Lower leg skin (tissue), 3 donors: ENCODE results near the gene CFAP92.

Experiments used
- CTCF ChIP-seq, 3 donors: fragments of 450-650 bp; IDR thresholded peaks; one replicate each; pipeline ENCODE4 v1.5.1; 2016; ENCODE audit warnings: antibody characterized with exemption in 3 of 3, mild to moderate bottlenecking in 3 of 3, moderate library complexity in 2 of 3
- POLR2A ChIP-seq, 2 donors: fragments of 450-650 bp; IDR thresholded peaks; one replicate each; pipeline ENCODE4 v1.6.1; 2016 to 2017; ENCODE audit warnings: antibody characterized with exemption in 2 of 2, mild to moderate bottlenecking in 1 of 2, moderate library complexity in 1 of 2

- TF ChIP-seq CTCF (IDR thresholded peaks at IDR 0.05) (no peak), POLR2A (IDR thresholded peaks at IDR 0.05) (no peak)
These were observed 62.8 kb downstream of the CFAP92 start for GRCh38 chr3:128931046-128931445.
